Measurements from ENCODE around the gene GNAT3. TPM values are rescaled to one million over a fixed set of nuclear protein-coding genes. Genes with fewer than 3 reads are reported as not detected.
A peak's percentile ranks its signal among the peaks of the same experiment; 100 is the strongest.

Gene GNAT3
- total and polyA plus RNA-seq, 2 of the 8 experiments (the other 6 are each of a cell fraction or from before 2014, with no cell fraction given): not detected

GRCh38 chr7:80488851-80489370 is 23.0 kb downstream of the GNAT3 start:
- Histone ChIP-seq H4K8ac (ENCODE audit: extremely low read depth, insufficient read depth, low read length) (no peak overlapping the region), H2AK5ac (ENCODE audit: low read depth, low read length) (no peak overlapping the region), H3K36me3 (ENCODE audit: control insufficient read depth in 2 of 4, insufficient read depth in 4 of 4, low read length in 3 of 4) (no peaks in the 10 kb centered on the region), H3K9me3 (ENCODE audit: insufficient read depth in 2 of 2, low read depth in 1 of 2, low read length in 1 of 2) (no peaks in the 10 kb centered on the region), H3K14ac (ENCODE audit: insufficient read length) (no peak overlapping the region), H3K27ac (ENCODE audit: low read depth, low read length) (no peak overlapping the region), H2BK12ac (ENCODE audit: low read depth, low read length) (no peak overlapping the region), H3K4me1 (replicated peaks in 1 of 4; ENCODE audit: control insufficient read depth in 3 of 4, insufficient read depth in 4 of 4, low read length in 3 of 4) (peaks cover 0 to 3% (median 0%) of the 10 kb centered on the region in 4 experiments; a peak in 2 of 7 replicates), H3K56ac (replicated peaks; ENCODE audit: insufficient read length, low read depth, low read length) (no peak overlapping the region), H3K79me2 (ENCODE audit: control insufficient read depth in 1 of 2, insufficient read depth in 2 of 2, low read length in 2 of 2) (no peaks in the 10 kb centered on the region), H3K18ac (ENCODE audit: extremely low read depth, low read length) (no peak overlapping the region), H3K4me2 (ENCODE audit: insufficient read depth in 1 of 2, low read depth in 2 of 2, low read length in 2 of 2) (no peak overlapping the region), H4K91ac (replicated peaks; ENCODE audit: insufficient read length, low read length) (no peak overlapping the region), H3K9ac (replicated peaks in 1 of 4; ENCODE audit: extremely low read depth in 1 of 4, low read depth in 3 of 4, low read length in 3 of 4) (no peak overlapping the region), H3K23me2 (ENCODE audit: low read depth, low read length) (no peaks in the 10 kb centered on the region; the same call in 1 of the 2 replicates), H4K5ac (ENCODE audit: insufficient read length, low read depth, low read length) (no peak overlapping the region), H4K20me1 (replicated peaks in 1 of 2; ENCODE audit: control insufficient read depth in 1 of 2, insufficient read depth in 2 of 2, low read length in 2 of 2) (no peaks in the 10 kb centered on the region), H2BK20ac (ENCODE audit: low read length) (no peak overlapping the region), H2BK5ac (ENCODE audit: low read depth, low read length) (no peak overlapping the region), H2BK120ac (replicated peaks; ENCODE audit: low read depth, low read length) (no peak overlapping the region), H3K4ac (replicated peaks; ENCODE audit: insufficient read length, low read depth, low read length) (no peak overlapping the region), H3K4me3 (ENCODE audit: extremely low read depth in 1 of 4, insufficient read depth in 2 of 4, low read depth in 3 of 4, low read length in 4 of 4) (peak overlapping the region in 1 of 4 experiments; percentile 11; a peak in 1 of 8 replicates), H3K79me1 (ENCODE audit: low read depth, low read length) (no peaks in the 10 kb centered on the region), H2BK15ac (ENCODE audit: low read length) (no peak overlapping the region), H3K23ac (ENCODE audit: insufficient read length) (no peak overlapping the region), H2AFZ (ENCODE audit: low read length) (no peak overlapping the region), H3K27me3 (replicated peaks in 1 of 4; ENCODE audit: control insufficient read depth in 3 of 4, extremely low read depth in 1 of 4, insufficient read depth in 3 of 4, low read length in 3 of 4) (no peaks in the 10 kb centered on the region)
- TF ChIP-seq GTF2F1 (IDR thresholded peaks at IDR 0.05; ENCODE audit: borderline replicate concordance, low read depth, low read length): no peak
- no peak for TF ChIP-seq CHD1 (IDR thresholded peaks at IDR 0.05; ENCODE audit: low read depth, low read length)
- TF ChIP-seq CHD2 (IDR thresholded peaks at IDR 0.05; ENCODE audit: low read length): no peak
- ChIA-PET CTCF (ENCODE audit: partially characterized antibody) (interaction anchor here (0.9 to 1.1 kb wide), 2 partner anchors 60 to 355 kb away, joined by 3 read pairs; no protein-coding TSS in a partner anchor), POLR2A (ENCODE audit: partially characterized antibody) (no interaction called here)
- WGBS, 2 experiments (ENCODE audit: extremely low coverage in 1 of 2, insufficient coverage in 1 of 2, insufficient read length in 1 of 2, insufficient replicate concordance in 2 of 2, low coverage in 1 of 2, low lambda C conversion rate in 2 of 2, missing lambda C conversion rate in 1 of 2): 76% methylated on average over 5 of the region's 5 CpGs; no CpG with 5 or more reads in 1 of the 2 experiments
- no peak for DNase-seq (ENCODE audit: low read depth in 1 of 2, low spot score in 2 of 2)
- no peak for FAIRE-seq

Data from H1 (cell line).